Activated CD4-positive, CD25-positive, alpha-beta regulatory T cell treated with anti-CD3 and anti-CD28 coated beads, Interleukin-2, amount 50 U/mL, for 72 hours (primary cell): Measurements from ENCODE around the gene FCAMR.
A peak's percentile ranks its signal among the peaks of the same experiment; 100 is the strongest.
"Not testable (repeated sequence)": the region's sequence is repeated elsewhere in the genome, so short reads cannot be mapped to it uniquely, and the experiment has no call there.

Source experiments
- DNase-seq: peaks from one replicate; pipeline ENCODE4 v3.0.0; 2021

The FCAMR gene

GRCh38 chr1:206930210-206930798 is 40.0 kb downstream of the FCAMR start:
- DNase-seq = no peak

- DNase-seq = no peak
Measured at GRCh38 chr1:206929524-206929923, 40.7 kb downstream of the FCAMR start.

- no peak for DNase-seq
Measured at GRCh38 chr1:206926286-206926685, 44.0 kb downstream of the FCAMR start.

- DNase-seq = peak; percentile 62
Measured at GRCh38 chr1:206925106-206925736, 45.0 kb downstream of the FCAMR start.

GRCh38 chr1:206924592-206925105 is 45.6 kb downstream of the FCAMR start:
- no peak for DNase-seq

- DNase-seq = not testable (repeated sequence)
Measured at GRCh38 chr1:206923961-206924557, 46.2 kb downstream of the FCAMR start.

- peak; percentile 57 for DNase-seq
Measured at GRCh38 chr1:206923009-206923960, 47.0 kb downstream of the FCAMR start.

- DNase-seq = no peak
Measured at GRCh38 chr1:206922524-206922923, 47.7 kb downstream of the FCAMR start.

GRCh38 chr1:206921772-206922265 is 48.4 kb downstream of the FCAMR start, which contains the start of gene FCMR:
TSS of gene FCMR (minus strand) at chr1:206921941. CDS start at chr1:206921854, 87 bp downstream.
- no peak for DNase-seq

GRCh38 chr1:206918076-206918475 is 52.2 kb downstream of the FCAMR start:
- no peak for DNase-seq

- DNase-seq = no peak
Measured at GRCh38 chr1:206916000-206916709, 54.1 kb downstream of the FCAMR start.

- DNase-seq = no peak
Measured at GRCh38 chr1:206915030-206915735, 55.1 kb downstream of the FCAMR start.

- DNase-seq = no peak
Measured at GRCh38 chr1:206913766-206914537, 56.3 kb downstream of the FCAMR start.

- DNase-seq = peak; percentile 59
Measured at GRCh38 chr1:206912445-206913095, 57.7 kb downstream of the FCAMR start.

- DNase-seq = no peak
Measured at GRCh38 chr1:206911064-206911663, 59.1 kb downstream of the FCAMR start.

GRCh38 chr1:206909883-206910318 is 60.4 kb downstream of the FCAMR start:
- no peak for DNase-seq

- no peak for DNase-seq
Measured at GRCh38 chr1:206909161-206909882, 60.9 kb downstream of the FCAMR start.

- DNase-seq = no peak
Measured at GRCh38 chr1:206908038-206908437, 62.2 kb downstream of the FCAMR start.
